ENCODE data around the gene SAP25. TPM values are rescaled to one million over a fixed set of nuclear protein-coding genes. Genes with fewer than 3 reads are reported as not detected.

The SAP25 gene
- total RNA-seq, 2 donors from 2014 or later = 2.8 to 5.0 TPM

GRCh38 chr7:100578246-100579183, 4.8 kb upstream of the SAP25 start:
- intact Hi-C loops (cut with DNase I) = no loop called here
- no peak for DNase-seq (ENCODE audit: low spot score)

- no peak for DNase-seq (ENCODE audit: low spot score)
- intact Hi-C loops (cut with DNase I) = no loop called here
Observed at GRCh38 chr7:100577507-100577906, 3.8 kb upstream of the SAP25 start.

DNA sequence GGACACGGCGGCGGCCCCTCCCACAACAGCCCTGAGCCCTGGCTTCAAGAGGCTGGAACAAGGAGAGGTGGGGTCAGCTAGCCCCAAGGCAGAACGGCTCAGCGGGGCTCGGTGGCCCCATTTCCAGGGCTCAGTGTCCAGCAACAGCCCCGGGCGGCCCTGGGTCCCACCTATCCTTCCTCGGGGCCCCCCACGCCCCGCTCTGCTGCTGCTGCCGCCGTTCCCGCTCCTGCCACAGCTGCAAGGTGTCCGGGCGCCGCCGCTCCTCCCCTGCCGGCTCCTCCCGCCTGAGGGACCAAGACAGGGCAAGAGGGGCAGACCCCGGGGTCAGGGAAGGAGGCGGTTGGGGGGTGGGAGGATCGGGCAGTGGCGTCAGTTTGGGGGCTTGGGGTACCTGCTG, 3.4 kb upstream of the SAP25 start:
- intact Hi-C loops (cut with DNase I) = no loop called here
- no peak for DNase-seq (ENCODE audit: low spot score)

DNA sequence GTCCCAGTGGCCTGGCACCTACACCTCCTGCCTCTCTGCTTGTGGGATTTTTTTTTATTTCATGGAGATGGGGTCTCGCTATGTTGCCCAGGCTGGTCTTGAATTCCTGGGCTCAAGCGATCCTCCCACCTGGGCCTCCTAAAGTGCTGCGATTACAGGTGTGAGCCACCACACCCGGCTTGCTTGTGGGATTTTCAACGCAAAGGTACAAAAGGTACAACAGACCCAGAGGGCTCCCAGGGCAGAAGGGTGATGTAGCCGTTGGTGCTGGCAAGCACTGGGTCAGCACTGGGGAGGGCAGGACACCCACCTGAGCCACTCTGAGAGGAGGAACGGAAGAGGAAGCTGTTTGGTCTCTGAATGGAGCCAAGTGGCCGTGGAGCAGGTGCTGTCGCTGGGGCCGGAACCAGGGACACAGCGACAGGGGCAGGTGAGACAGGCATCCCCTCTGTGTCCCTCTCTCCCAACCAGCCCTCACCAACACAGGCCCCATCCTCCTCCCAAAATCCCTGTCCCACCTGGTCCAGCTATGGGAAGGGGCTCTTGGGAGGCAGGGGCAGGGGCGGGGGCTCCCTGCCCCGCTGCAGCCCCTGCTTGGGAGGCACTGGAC, 2.8 kb upstream of the SAP25 start:
- DNase-seq (ENCODE audit: low spot score) = no peak
- intact Hi-C loops (cut with DNase I) = loop anchor here in 1 of 2 donors (1.0 kb wide), 1 partner anchor 16 kb away; no protein-coding TSS in a partner anchor

DNA sequence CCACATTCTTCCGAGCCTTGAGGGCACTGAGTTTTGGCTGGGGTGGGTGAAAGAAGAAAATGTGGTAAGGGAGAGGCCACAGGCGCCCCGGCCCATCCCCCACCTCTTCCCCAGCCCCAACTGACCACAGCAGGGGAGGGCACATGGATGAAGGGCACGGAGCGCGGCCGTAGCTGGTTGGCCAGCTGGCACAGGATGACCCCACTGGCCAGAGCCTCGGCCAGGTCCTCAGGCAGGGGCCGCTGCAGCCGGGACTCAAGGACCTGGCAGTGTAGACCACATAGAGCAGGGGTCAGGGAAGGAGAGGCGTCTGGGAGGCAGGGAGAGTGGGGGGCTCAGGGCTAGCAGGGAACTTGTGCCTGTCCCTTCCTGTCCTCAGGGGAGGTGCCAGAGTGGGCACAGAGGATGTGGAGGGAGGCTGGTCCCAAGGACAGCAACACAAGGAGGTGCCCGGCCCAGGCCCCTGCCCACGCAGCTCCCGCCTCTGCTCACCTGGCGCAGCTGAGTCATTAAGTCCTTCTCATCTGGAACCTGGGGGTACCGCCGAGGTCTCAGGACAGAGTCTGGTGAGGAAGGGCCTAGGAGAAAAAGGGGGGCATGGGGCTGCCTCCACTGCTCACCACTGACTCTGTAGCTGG, 2.2 kb upstream of the SAP25 start:
- DNase-seq (ENCODE audit: low spot score) = peak; percentile 65
- intact Hi-C loops (cut with DNase I) = loop anchor here in 1 of 2 donors (1.0 kb wide), 1 partner anchor 16 kb away; no protein-coding TSS in a partner anchor

- intact Hi-C loops (cut with DNase I) = no loop called here
Observed at GRCh38 chr7:100575206-100575631, 1.5 kb upstream of the SAP25 start.

GRCh38 chr7:100574362-100575205, 884 bp upstream of the SAP25 start:
- intact Hi-C loops (cut with DNase I) = no loop called here
- no peak for DNase-seq (ENCODE audit: low spot score)

More at GRCh38 chr7:100575206-100575631, 1.5 kb upstream of the SAP25 start:
- peak; percentile 66 for DNase-seq (ENCODE audit: low spot score)

- peak; percentile 73 for DNase-seq (ENCODE audit: low spot score)
Observed at GRCh38 chr7:100572949-100573675, 588 bp downstream of the SAP25 start.

DNA sequence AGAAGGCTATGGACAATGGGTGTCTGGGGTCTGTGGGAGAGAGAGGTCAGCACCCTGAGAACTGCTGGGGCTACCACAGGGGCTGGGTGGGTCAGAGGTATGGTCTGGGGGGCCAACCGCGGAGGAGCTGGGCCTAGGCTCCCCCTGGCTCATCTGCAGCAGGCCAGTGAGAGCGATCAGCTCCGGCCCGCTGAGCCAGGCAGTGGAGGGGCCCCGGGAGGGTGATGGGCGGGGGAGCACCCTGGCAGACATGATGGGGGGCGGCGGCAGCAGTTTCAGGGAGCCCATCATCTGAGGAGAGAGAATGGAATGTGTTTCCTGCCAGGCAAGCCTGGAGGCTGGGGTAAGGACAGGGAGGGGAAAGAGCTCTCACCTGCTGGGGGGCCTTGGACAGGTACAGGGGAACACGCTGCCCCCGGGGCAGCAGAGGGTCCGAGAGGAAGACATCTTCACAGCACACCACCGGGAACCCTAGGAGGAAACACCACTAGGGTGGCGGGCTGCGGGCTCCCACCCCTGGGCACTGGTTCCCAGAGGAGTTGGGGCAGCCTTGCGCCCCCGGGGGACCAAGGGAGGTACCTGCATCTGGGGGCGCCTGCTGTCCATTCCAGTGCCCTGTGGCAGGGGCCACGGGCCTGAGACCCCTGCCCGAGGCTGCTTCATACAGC, 1.3 kb downstream of the SAP25 start:
- intact Hi-C loops (cut with DNase I) = no loop called here
- peak; percentile 62 for DNase-seq (ENCODE audit: low spot score)

More at GRCh38 chr7:100572949-100573675, 588 bp downstream of the SAP25 start:
- intact Hi-C loops (cut with DNase I) = no loop called here

DNA sequence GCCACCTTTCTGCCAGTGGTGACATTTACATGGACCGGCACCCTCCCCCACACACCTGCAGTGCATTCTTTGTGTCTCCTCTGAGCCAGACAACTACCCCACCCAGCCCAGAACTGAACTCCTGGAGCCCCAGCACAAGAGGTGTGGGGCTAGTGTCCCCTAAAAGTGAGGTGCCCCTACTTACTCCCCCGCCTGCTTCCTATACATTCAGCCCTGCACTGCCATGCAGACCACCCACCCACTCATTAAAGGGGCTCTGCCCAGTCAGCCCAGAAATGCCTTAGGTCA, 1.9 kb downstream of the SAP25 start:
- DNase-seq (ENCODE audit: low spot score) = no peak
- intact Hi-C loops (cut with DNase I) = no loop called here

DNA sequence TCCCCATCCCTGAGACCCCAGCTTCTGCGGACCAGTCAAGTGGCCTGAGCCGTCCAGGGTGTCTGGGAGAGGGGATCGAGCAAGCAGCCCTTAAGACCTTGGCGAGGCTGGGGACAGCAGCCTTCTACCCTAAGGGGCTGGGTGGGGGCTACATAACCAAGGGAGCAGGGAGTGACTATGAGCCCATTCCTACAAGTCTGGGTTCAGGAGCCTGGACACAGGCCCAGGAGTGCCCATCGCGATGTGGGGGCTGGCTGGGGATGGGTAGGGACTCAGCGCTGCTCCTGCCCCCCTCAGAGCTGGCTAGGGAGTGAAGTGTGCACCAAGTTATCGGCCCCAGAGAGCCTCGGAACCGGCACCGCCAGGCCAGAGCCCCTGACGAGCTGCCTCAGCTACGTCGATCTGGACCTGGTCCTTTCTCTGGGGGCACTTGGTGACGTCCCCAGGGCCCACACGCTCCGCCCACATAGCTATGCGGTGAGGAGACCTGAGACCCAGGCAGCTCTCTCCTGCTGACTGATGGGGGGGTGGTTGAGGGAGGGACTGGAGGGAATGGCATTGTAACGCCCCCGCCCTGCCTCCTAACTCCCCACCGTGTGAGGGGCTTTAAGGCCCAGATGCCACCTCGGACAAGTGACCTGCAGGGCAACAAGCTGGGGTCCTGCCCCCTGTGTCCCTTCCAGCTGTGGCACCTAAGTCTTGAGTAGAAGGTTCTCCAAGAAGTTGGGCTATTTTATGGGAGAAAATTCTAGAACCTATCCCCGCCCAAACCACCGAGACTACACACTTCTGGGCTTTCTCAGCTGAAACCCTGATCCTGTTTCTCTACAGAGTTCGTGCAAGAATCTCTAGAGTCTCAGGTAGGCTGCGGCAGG, 2.5 kb downstream of the SAP25 start:
- intact Hi-C loops (cut with DNase I) = no loop called here
- DNase-seq (ENCODE audit: low spot score) = peak; percentile 71

DNA sequence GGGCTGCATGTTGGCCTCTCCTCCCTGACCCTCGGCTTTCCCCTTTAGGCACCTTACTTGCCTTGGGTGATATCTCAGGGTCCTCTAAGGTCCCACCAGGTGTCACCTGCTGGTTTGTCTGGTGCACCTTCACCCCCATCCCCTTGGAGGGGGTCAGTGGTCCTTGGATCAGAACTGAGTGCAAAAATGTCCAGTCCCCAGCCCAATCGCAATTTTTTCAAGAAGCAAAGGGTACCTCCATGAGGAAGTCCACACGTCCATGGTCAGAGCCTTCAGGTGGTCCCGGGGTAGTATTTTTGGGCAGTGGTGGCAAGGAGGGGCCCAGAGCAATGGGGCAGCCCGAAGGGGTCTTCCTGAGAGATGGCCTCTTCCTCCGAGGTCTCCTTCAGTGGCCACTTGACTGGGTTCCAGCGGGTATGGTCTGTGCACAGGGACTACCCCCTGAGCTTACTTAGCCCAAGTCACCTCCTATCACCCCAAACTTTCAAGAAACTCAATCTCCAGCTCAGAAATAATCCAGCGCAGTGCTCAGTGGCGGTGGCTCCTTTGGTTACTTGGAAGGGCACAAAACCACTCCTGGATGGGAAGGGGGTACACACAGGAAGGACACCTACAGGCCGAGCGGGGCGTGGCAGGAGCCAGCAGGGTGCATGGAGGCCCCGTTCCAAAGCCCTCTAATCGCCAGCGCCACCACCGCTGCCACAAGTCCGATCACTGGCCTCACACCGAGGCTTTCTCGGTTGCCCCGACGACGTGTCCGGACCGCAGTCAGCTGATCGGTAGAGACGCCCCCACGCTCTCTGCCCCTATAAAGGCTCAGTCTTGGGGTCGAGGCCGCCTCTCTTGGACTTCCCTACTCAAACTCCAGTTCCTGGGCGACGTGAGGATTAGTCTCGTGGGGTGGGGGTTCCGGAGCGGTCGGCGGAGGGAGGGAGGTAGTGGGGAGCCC, 4.5 kb downstream of the SAP25 start:
- peak; percentile 85 for DNase-seq (ENCODE audit: low spot score)
- intact Hi-C loops (cut with DNase I) = loop anchor here in 1 of 2 donors (10.0 kb wide), 1 partner anchor 286 kb away; the partner anchor contains the start of gene SLC12A9

DNA sequence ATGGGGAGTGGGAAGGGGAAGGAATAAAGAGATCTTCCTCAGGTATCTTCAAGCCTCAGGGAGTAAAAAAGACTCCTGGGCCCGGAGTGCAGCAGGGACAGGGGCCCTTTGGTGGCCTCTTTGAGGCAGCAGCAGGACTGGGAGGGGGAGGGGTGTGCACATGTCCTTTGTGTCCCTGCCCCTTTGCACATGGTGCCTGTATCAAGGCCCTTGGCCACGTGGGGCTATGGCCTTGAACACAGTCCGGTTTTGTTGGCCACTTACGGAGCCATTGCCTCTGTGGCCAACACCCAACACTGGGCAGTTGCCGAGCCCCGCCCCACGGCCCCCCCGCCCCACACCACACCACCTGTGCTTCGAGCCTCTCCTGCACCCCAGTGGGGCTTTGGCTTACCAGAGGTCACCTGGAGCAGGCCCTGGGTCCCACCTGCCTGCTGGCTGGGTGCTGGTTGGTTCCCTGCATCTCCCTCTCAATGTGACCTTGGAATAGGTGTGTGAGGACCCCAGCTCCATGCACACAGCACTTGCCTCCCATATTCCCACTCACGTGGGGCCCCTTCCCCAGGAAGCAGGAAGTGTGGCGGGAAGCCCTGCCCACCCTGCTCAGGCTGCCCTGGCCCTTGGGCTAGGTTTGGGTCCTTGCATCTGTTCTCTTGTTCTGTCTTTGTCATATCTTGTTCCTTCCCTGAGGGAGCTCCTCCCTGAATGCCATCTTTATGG, 5.4 kb downstream of the SAP25 start:
- intact Hi-C loops (cut with DNase I) = loop anchor here in 1 of 2 donors (10.0 kb wide), 1 partner anchor 286 kb away; the partner anchor contains the start of gene SLC12A9

GRCh38 chr7:100567751-100568175, 5.9 kb downstream of the SAP25 start:
- intact Hi-C loops (cut with DNase I) = loop anchor here in 1 of 2 donors (10.0 kb wide), 1 partner anchor 287 kb away; the partner anchor contains the start of gene SLC12A9
- no peak for DNase-seq (ENCODE audit: low spot score)

More for the DNA sequence above, 5.4 kb downstream of the SAP25 start:
- peak; percentile 57 for DNase-seq (ENCODE audit: low spot score)
